Stimulated activated naive CD4-positive, alpha-beta T cell treated with Interleukin-2 at 50 U/mL for 16 hours (primary cell): ENCODE data around the gene GOLT1B.

Experiments
- DNase-seq: peaks from one replicate; lab custom pipeline; 2025; lab: John Stamatoyannopoulos, UW

Gene GOLT1B

DNA sequence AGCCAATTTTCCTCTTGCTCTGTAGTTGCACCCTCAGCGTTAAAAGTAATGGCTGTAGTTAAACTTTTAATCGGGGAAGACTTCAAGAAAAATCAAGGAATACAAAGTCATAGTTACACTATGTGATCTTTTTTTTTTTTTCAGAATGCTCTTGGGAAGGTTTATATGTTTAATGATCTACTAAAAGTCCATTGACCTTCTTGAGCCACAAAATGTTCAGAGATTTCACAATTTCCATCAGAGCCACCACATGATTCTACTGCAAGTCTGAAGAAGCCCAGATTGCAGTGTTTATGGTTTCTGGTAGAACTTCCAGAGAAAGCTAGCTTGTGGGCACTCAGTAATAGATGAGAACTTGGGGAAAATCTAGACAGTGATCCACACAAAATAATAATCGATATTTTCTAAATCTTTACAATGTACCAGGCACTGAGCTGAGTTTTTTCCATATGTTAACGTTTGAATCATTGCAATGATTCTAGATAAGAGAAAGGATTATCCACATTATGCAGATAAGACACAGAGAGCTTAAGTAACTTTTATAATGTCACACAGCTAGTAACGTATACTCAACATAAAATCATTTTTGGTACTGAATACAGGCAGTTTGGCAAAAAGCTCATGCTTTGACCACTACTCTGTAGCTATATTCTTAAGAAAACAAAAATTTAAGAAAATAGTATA is 64.8 kb downstream of the GOLT1B start:
- DNase-seq = no peak

DNA sequence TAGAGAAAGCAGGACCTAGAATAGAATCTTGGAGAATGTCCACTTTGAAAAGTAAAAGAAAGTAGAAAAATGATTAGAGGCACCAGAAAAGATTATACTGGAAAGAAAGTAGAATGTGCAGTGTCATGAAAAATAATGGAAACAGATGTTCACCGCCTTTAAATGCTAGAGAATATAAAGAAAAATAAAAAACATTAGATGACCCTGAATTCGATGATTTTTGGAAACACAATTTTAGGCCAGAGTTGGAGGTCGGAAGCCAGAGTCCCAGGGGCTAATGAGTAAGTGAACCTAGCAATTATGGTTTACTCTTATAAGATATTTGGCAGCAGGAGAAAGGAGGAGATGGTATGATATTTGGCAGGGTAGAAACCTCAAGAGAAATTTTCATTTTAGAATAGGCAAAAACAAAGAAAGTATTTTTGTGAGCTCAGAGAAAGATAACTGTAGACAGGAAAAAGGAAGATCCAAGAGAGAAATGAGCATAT is 65.4 kb downstream of the GOLT1B start:
- DNase-seq = no peak
